OCI-LY7 (cell line): ENCODE data around the gene ILDR2. TPM values are rescaled to one million over a fixed set of nuclear protein-coding genes. Genes with fewer than 3 reads are reported as not detected.

Source experiments
- BruUV-seq: library from RNA; stranded (reverse); fragments of 400-500 nt; replicated peaks from 2 replicates; lab custom pipeline; 2021; lab: Mats Ljungman, UMichigan
- CTCF ChIA-PET: fragments of 300-600 bp; sonication (Branson Sonifier 250); formaldehyde crosslinking; loops from one replicate; lab custom pipeline; 2022; ENCODE audit warnings: antibody characterized with exemption; ENCODE audit not compliant: unreplicated experiment; lab: Charles Lee
- POLR2A ChIA-PET: fragments of 300-600 bp; sonication (Branson Sonifier 250); formaldehyde crosslinking; loops from one replicate; lab custom pipeline; 2022; ENCODE audit warnings: antibody characterized with exemption; lab: Charles Lee
- DNase-seq: peaks from one replicate; pipeline ENCODE4 v3.0.0-alpha.2; 2015; ENCODE audit warnings: low spot score
- H2AFZ ChIP-seq: fragments of 200-600 bp; sonication (generic), shearing (Covaris generic); 2 replicates; pipeline ENCODE4 v1.6.1; 2014; ENCODE audit warnings: mild to moderate bottlenecking, antibody characterized with exemption, low read length, moderate library complexity
- H3K27ac ChIP-seq: fragments of 200-600 bp; sonication (generic); 2 replicates; pipeline ENCODE4 v1.5.1; 2014; ENCODE audit warnings: mixed run types, low read depth, mild to moderate bottlenecking, moderate library complexity, low read length, inconsistent platforms; ENCODE audit not compliant: poor library complexity, severe bottlenecking
- H3K36me3 ChIP-seq: fragments of 200-600 bp; sonication (generic); 2 replicates; pipeline ENCODE4 v1.6.1; 2014; ENCODE audit warnings: mild to moderate bottlenecking, antibody characterized with exemption, low read length, moderate library complexity, mixed read lengths; ENCODE audit not compliant: insufficient read depth
- H3K4me1 ChIP-seq: fragments of 200-600 bp; sonication (generic); 2 replicates; pipeline ENCODE4 v1.5.1; 2014; ENCODE audit warnings: mild to moderate bottlenecking, low read length; ENCODE audit not compliant: insufficient read depth, poor library complexity, severe bottlenecking
- H3K4me2 ChIP-seq: fragments of 200-600 bp; sonication (generic); 2 replicates; pipeline ENCODE4 v1.6.1; 2014; ENCODE audit warnings: mild to moderate bottlenecking, low read length
- H3K4me3 ChIP-seq: fragments of 200-600 bp; sonication (generic); 2 replicates; pipeline ENCODE4 v1.5.1; 2014; ENCODE audit warnings: mild to moderate bottlenecking, low read depth, low read length; ENCODE audit not compliant: poor library complexity, severe bottlenecking
- H3K79me2 ChIP-seq: fragments of 200-600 bp; sonication (generic); 2 replicates; pipeline ENCODE4 v1.6.1; 2016; ENCODE audit warnings: low read depth, mild to moderate bottlenecking, low read length, moderate library complexity, mixed read lengths; ENCODE audit not compliant: insufficient read depth
- H3K9me2 ChIP-seq: fragments of 200-600 bp; sonication (generic); 2 replicates; pipeline ENCODE4 v1.6.1; 2016; ENCODE audit warnings: mild to moderate bottlenecking, low read length, mixed read lengths; ENCODE audit not compliant: insufficient read depth
- H3K9me3 ChIP-seq: fragments of 200-600 bp; sonication (generic); 2 replicates; pipeline ENCODE4 v1.6.1; 2014; ENCODE audit warnings: mild to moderate bottlenecking, mixed run types, low read length, mixed read lengths
- H4K20me1 ChIP-seq: fragments of 200-600 bp; sonication (generic); 2 replicates; pipeline ENCODE4 v1.6.1; 2014; ENCODE audit warnings: mild to moderate bottlenecking, antibody characterized with exemption, low read length, moderate library complexity, mixed read lengths; ENCODE audit not compliant: insufficient read depth
- EZH2phosphoT487 ChIP-seq: fragments of 200-600 bp; sonication (generic); IDR thresholded peaks from 2 replicates; pipeline ENCODE4 v1.6.1; 2018; ENCODE audit warnings: low read depth, borderline replicate concordance, mild to moderate bottlenecking, mixed run types, antibody characterized with exemption, low read length, moderate library complexity, mixed read lengths
- intact Hi-C: fragments of 100-400 bp; cut with micrococcal nuclease; formaldehyde crosslinking; loops from one replicate; pipeline ENCODE4 v1.10.0; 2022; ENCODE audit not compliant: unreplicated experiment
- total RNA-seq, 2 experiments: library from RNA; depleted of rRNA in 1 of 2; stranded (reverse); fragments of >200 nt in 1 of 2; shearing (Covaris generic) in 1 of 2; gene quantifications; 2 replicates each; pipeline ENCODE4 v1.2.3, GENCODE V29; 2014 to 2022
- TF ChIP-seq, protein P1 (sequence below): fragments of 200-600 bp; sonication (generic); conservative IDR thresholded peaks from 2 replicates; pipeline ENCODE4 v1.5.1; 2014; ENCODE audit warnings: mild to moderate bottlenecking, antibody characterized with exemption, low read length, moderate library complexity, mixed read lengths

The ILDR2 gene
- total RNA-seq, 2 experiments from 2014 or later: 3.2 to 5.3 TPM

DNA sequence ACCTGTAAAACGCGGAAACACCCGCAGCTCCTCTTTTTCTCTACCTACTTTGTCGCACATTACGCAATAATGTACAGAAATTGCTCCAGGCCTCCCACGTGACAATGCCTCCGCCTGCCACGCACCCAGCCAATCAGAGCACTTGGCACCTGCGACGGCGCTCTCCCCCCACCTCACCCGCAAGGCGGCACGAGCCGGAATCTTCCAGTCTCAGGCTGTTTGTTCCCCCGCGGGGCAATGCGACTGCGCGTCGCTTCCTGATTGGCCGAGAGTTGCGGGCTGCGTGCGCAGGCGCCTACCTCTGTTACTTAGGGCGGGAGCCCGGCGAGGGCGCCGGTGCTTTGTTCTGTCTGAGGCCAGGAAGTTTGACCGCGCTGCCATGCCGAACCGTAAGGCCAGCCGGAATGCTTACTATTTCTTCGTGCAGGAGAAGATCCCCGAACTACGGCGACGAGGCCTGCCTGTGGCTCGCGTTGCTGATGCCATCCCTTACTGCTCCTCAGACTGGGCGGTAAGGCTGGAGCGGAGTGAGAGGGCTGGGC lies 13.7 kb upstream of the ILDR2 start, which contains the start of gene MAEL:
TSS of gene MAEL (plus strand) at position 307 of the 542 bp plus-strand sequence. CDS start at position 380, 73 bp downstream.
- no peak within 1 kb of the TSS for H2AFZ ChIP-seq
- no peaks in the 10 kb centered on the region for H3K9me2 ChIP-seq
- no peaks in the 10 kb centered on the region for H3K36me3 ChIP-seq
- H4K20me1 ChIP-seq: no peaks in the 10 kb centered on the region
- TF ChIP-seq EZH2phosphoT487: no peak
- TF ChIP-seq, protein P1, sequence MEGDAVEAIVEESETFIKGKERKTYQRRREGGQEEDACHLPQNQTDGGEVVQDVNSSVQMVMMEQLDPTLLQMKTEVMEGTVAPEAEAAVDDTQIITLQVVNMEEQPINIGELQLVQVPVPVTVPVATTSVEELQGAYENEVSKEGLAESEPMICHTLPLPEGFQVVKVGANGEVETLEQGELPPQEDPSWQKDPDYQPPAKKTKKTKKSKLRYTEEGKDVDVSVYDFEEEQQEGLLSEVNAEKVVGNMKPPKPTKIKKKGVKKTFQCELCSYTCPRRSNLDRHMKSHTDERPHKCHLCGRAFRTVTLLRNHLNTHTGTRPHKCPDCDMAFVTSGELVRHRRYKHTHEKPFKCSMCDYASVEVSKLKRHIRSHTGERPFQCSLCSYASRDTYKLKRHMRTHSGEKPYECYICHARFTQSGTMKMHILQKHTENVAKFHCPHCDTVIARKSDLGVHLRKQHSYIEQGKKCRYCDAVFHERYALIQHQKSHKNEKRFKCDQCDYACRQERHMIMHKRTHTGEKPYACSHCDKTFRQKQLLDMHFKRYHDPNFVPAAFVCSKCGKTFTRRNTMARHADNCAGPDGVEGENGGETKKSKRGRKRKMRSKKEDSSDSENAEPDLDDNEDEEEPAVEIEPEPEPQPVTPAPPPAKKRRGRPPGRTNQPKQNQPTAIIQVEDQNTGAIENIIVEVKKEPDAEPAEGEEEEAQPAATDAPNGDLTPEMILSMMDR: no peak
- no peak within 1 kb of the TSS for H3K4me3 ChIP-seq
- ChIA-PET POLR2A (no interaction called here), CTCF (no interaction called here)
- no peaks in the 10 kb centered on the region for H3K4me1 ChIP-seq
- no peaks in the 10 kb centered on the region for H3K79me2 ChIP-seq
- no peaks in the 10 kb centered on the region for H3K9me3 ChIP-seq
- DNase-seq: no peak
- no TSS peak for BruUV-seq
- no peak within 1 kb of the TSS for H3K4me2 ChIP-seq
- H3K27ac ChIP-seq: no peak within 1 kb of the TSS
- intact Hi-C loops: no loop called here

GRCh38 chr1:166981589-166981988 lies 6.2 kb upstream of the ILDR2 start:
- no peaks in the 10 kb centered on the region for H3K4me1 ChIP-seq
- CTCF ChIA-PET: no interaction called here
- no peaks in the 10 kb centered on the region for H4K20me1 ChIP-seq
- no peak for DNase-seq
- no peak overlapping the region for H3K27ac ChIP-seq
- H3K4me3 ChIP-seq: no peak overlapping the region
- no peak overlapping the region for H2AFZ ChIP-seq
- no peaks in the 10 kb centered on the region for H3K9me2 ChIP-seq
- BruUV-seq: no TSS peak
- H3K4me2 ChIP-seq: no peak overlapping the region
- POLR2A ChIA-PET: no interaction called here
- H3K9me3 ChIP-seq: no peaks in the 10 kb centered on the region
- no peak for TF ChIP-seq EZH2phosphoT487
- TF ChIP-seq, protein P1: no peak
- H3K79me2 ChIP-seq: no peaks in the 10 kb centered on the region
- intact Hi-C loops: no loop called here
- H3K36me3 ChIP-seq: no peaks in the 10 kb centered on the region

DNA sequence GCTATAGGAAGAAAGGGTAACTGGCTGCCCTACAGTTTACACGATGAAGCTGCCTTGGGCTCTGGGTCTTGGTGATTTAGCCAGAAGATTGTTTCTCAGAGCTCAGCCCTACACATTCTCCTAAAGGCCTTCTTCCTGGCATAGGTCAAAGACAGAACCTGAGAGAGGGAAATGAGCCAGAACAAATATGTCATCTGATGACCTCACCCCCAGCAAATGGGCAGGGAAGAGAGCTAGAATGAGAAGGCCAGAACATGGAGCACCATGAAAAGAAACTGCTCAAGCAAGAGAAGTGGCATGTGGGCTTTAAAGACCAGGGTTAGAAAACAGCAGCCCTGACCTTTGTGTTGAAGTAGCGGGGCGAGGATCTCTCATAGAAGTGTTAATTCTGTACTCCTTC lies 5.5 kb upstream of the ILDR2 start:
- BruUV-seq: no TSS peak
- intact Hi-C loops: no loop called here
- H3K27ac ChIP-seq: no peak overlapping the region
- H3K79me2 ChIP-seq: no peaks in the 10 kb centered on the region
- no peak overlapping the region for H2AFZ ChIP-seq
- CTCF ChIA-PET: no interaction called here
- H3K9me2 ChIP-seq: no peaks in the 10 kb centered on the region
- POLR2A ChIA-PET: interaction anchor here (0.6 kb wide), 1 partner anchor 12 kb away, joined by 4 read pairs; no protein-coding TSS in a partner anchor
- DNase-seq: no peak
- peaks cover 6% of the 10 kb centered on the region for H3K4me1 ChIP-seq
- TF ChIP-seq EZH2phosphoT487: no peak
- TF ChIP-seq, protein P1: no peak
- no peak overlapping the region for H3K4me2 ChIP-seq
- H3K4me3 ChIP-seq: no peak overlapping the region
- no peaks in the 10 kb centered on the region for H3K36me3 ChIP-seq
- H3K9me3 ChIP-seq: no peaks in the 10 kb centered on the region
- H4K20me1 ChIP-seq: no peaks in the 10 kb centered on the region
